Peyer's patch (tissue), 4 donors: Measurements from ENCODE around the gene PLSCR3.

Experiments
- CTCF ChIP-seq, 6 experiments: fragments of 450-650 bp in 4 of 6; fragments of 200-600 bp in 2 of 6; sonication (generic) in 1 of 6; IDR thresholded peaks; one replicate each; pipeline ENCODE4 v1.5.1; 2017 to 2019; ENCODE audit warnings: antibody characterized with exemption in 6 of 6, mild to moderate bottlenecking in 3 of 6, moderate library complexity in 1 of 6
- POLR2A ChIP-seq, 2 donors: fragments of 450-650 bp; IDR thresholded peaks; one replicate each; pipeline ENCODE4 v1.5.1; 2017; ENCODE audit warnings: antibody characterized with exemption in 2 of 2, mild to moderate bottlenecking in 2 of 2, moderate library complexity in 2 of 2

DNA sequence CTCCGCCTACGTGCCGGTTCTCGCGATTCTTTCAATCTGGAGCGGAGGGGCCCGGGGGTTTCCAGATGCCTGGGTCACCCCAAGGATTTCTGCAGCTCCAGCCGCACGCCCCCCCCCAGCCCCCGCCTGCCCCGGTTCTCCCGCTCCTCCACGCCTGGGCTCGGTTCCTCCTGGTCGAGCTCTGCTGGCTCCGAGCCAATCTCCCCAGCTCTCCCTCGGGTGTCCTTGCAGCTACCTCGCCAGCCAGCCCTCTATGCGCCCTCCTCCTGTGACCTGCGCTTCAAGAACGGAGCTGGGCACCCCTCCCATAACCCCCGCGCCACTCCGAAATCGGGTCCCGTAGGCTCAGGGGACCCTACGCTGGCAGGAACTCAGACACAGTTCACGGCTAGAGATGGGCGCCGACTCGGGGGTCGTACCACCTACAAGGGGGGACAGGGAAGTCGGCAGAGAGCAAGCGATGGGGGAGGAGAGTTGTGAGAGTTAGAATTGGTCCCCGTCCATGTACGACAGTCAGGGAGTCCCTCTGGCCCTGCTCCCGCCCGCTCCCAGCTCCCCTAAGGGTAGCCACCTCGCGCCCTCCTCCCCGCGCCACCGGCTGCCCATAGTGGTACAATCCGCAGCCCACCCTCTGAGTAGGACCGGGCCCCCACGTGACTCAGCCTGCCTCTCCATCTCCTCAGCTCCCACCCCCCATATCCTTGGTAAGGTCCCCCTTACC is 45.9 kb upstream of the PLSCR3 start:
- TF ChIP-seq POLR2A (IDR thresholded peaks at IDR 0.05), result no peak
- no peak for TF ChIP-seq CTCF (IDR thresholded peaks at IDR 0.05)
